ENCODE data around the gene GTF3C1. TPM values are rescaled to one million over a fixed set of nuclear protein-coding genes. Genes with fewer than 3 reads are reported as not detected.
"Not testable (repeated sequence)": the region's sequence is repeated elsewhere in the genome, so short reads cannot be mapped to it uniquely, and the experiment has no call there.

Gene GTF3C1
- total RNA-seq, 2 donors from 2014 or later = 164 to 233 TPM

DNA sequence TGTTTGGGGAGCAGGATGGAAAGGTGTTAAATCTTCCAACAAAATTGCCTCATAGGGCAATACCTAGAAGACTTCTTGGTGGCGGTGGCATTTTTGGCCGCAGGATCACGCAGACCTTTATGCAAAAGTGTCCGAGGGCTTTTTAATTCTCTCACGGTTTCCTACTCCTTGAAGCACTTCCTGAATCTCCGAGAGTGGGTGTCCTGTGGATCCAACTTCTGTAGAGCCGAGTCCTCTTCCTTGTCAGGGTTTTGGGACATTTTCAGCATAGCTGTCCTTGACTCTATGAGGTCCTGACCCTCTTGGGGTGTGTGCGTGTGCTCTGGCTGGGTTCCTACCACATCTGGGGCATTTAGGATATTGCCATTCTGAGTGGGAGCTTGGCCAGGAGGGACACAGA, 116.1 kb downstream of the GTF3C1 start:
- 79% methylated on average over 8 of the region's 8 CpGs for WGBS
- no peak overlapping the region for H3K4me3 ChIP-seq
- H3K9me3 ChIP-seq = no peaks in the 10 kb centered on the region
- H3K4me1 ChIP-seq (replicated peaks) = no peaks in the 10 kb centered on the region
- TF ChIP-seq, protein P1, sequence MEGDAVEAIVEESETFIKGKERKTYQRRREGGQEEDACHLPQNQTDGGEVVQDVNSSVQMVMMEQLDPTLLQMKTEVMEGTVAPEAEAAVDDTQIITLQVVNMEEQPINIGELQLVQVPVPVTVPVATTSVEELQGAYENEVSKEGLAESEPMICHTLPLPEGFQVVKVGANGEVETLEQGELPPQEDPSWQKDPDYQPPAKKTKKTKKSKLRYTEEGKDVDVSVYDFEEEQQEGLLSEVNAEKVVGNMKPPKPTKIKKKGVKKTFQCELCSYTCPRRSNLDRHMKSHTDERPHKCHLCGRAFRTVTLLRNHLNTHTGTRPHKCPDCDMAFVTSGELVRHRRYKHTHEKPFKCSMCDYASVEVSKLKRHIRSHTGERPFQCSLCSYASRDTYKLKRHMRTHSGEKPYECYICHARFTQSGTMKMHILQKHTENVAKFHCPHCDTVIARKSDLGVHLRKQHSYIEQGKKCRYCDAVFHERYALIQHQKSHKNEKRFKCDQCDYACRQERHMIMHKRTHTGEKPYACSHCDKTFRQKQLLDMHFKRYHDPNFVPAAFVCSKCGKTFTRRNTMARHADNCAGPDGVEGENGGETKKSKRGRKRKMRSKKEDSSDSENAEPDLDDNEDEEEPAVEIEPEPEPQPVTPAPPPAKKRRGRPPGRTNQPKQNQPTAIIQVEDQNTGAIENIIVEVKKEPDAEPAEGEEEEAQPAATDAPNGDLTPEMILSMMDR (IDR thresholded peaks at IDR 0.05) = no peak
- TF ChIP-seq POLR2AphosphoS5 (IDR thresholded peaks at IDR 0.05) (no peak), POLR2A (IDR thresholded peaks at IDR 0.05) (no peak)
- no peak for DNase-seq (ENCODE audit: low spot score)
- H3K36me3 ChIP-seq = no peaks in the 10 kb centered on the region
- intact Hi-C loops (cut with DNase I) = no loop called here
- H3K27ac ChIP-seq = no peak overlapping the region
- no peaks in the 10 kb centered on the region for H3K27me3 ChIP-seq (replicated peaks; ENCODE audit: insufficient read depth)

- H3K27ac ChIP-seq; DNase-seq (ENCODE audit: low spot score); H3K27me3 ChIP-seq (replicated peaks; ENCODE audit: insufficient read depth); intact Hi-C loops (cut with DNase I); H3K36me3 ChIP-seq; H3K9me3 ChIP-seq; H3K4me3 ChIP-seq; H3K4me1 ChIP-seq (replicated peaks): not testable (repeated sequence)
- 69% methylated on average over 5 of the region's 5 CpGs for WGBS
These were observed 116.5 kb downstream of the GTF3C1 start for GRCh38 chr16:27433191-27433590.

DNA sequence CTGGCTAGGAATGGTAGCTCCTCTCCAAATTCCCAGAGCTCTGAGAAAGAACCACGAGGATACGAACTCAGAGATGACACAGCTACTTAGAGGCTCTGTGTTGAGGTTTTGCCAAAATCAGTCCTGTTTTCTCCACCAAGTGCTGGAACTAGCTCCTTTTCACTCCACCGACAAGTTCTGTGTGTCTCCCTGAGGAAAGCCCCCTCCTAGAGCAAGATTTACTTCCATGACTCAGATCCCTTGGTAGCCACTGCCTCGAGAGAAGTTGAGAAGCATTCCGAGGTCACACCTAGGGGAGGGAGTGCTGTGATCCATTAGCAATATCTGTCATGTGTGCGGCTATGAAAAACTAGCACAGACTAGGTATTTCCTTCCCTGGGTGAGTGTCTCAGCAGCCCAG, 117.2 kb downstream of the GTF3C1 start:
- H3K9me3 ChIP-seq = no peaks in the 10 kb centered on the region
- H3K4me1 ChIP-seq (replicated peaks) = no peaks in the 10 kb centered on the region
- DNase-seq (ENCODE audit: low spot score) = no peak
- H3K27ac ChIP-seq = no peak overlapping the region
- H3K36me3 ChIP-seq = no peaks in the 10 kb centered on the region
- no peak for TF ChIP-seq POLR2AphosphoS5 (IDR thresholded peaks at IDR 0.05)
- TF ChIP-seq, protein P1 (IDR thresholded peaks at IDR 0.05) = no peak
- no peak for TF ChIP-seq POLR2A (IDR thresholded peaks at IDR 0.05)
- intact Hi-C loops (cut with DNase I) = no loop called here
- H3K27me3 ChIP-seq (replicated peaks; ENCODE audit: insufficient read depth) = no peaks in the 10 kb centered on the region
- no peak overlapping the region for H3K4me3 ChIP-seq
- WGBS = 20% methylated on average over 6 of the region's 6 CpGs

- H3K4me3 ChIP-seq = no peak overlapping the region
- H3K4me1 ChIP-seq (replicated peaks) = no peaks in the 10 kb centered on the region
- H3K27ac ChIP-seq = no peak overlapping the region
- WGBS = 74% methylated on average over 15 of the region's 15 CpGs
- H3K27me3 ChIP-seq (replicated peaks; ENCODE audit: insufficient read depth) = no peaks in the 10 kb centered on the region
- no peaks in the 10 kb centered on the region for H3K36me3 ChIP-seq
- TF ChIP-seq POLR2A (IDR thresholded peaks at IDR 0.05) = no peak
- TF ChIP-seq, protein P1 (IDR thresholded peaks at IDR 0.05) = no peak
- no peak for TF ChIP-seq POLR2AphosphoS5 (IDR thresholded peaks at IDR 0.05)
- H3K9me3 ChIP-seq = no peaks in the 10 kb centered on the region
- DNase-seq (ENCODE audit: low spot score) = no peak
- intact Hi-C loops (cut with DNase I) = no loop called here
These were observed 117.8 kb downstream of the GTF3C1 start for GRCh38 chr16:27431773-27432532.

DNA sequence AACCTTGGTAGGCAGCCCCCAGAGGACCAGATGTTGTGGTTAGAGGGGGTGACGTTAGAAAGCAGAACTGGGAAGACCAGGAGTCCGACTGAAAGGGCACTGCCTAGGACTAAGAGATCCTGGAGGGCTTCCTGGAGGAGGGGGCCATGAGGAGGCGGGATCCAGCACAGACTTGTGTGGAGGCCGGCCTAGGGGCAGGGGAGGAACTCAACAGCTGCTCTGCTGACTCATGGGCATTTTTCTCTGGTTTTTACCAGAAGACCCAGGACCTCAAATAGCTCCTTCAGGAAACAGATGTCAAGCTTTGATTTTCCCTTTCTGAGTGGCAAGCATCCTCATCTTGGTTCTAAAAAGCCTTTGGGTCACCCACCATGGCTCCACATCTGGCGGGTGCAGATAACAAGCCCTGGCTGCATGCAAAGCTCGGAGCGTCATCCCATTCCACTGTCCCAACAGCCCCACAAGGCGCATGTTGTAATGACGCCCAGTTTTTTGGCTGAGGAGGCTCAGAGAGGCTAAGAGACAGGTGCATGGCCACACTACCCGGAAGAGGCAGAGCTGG, 118.7 kb downstream of the GTF3C1 start:
- Histone ChIP-seq H3K27me3 (replicated peaks; ENCODE audit: insufficient read depth) (no peaks in the 10 kb centered on the region), H3K4me3 (no peak overlapping the region), H3K4me1 (replicated peaks) (no peaks in the 10 kb centered on the region), H3K9me3 (no peaks in the 10 kb centered on the region), H3K36me3 (no peaks in the 10 kb centered on the region), H3K27ac (no peak overlapping the region)
- DNase-seq (ENCODE audit: low spot score) = no peak
- WGBS = 85% methylated on average over 10 of the region's 10 CpGs
- intact Hi-C loops (cut with DNase I) = no loop called here
- TF ChIP-seq POLR2AphosphoS5 (IDR thresholded peaks at IDR 0.05) (no peak), POLR2A (IDR thresholded peaks at IDR 0.05) (no peak)
- TF ChIP-seq, protein P1 (IDR thresholded peaks at IDR 0.05) = no peak
